Renal cortical epithelial cell (primary cell): ENCODE results near the gene GPR151. TPM values are rescaled to one million over a fixed set of nuclear protein-coding genes. Genes with fewer than 3 reads are reported as not detected.

Experiments
- DNase-seq: peaks from one replicate; pipeline ENCODE4 v3.0.0-alpha.2; 2011; ENCODE audit warnings: low read depth
- total RNA-seq: library from RNA; depleted of rRNA; stranded (reverse); fragments of >200 nt; gene quantifications from 2 replicates; pipeline ENCODE4 v1.2.3, GENCODE V29; 2014

The GPR151 gene
- total RNA-seq, 1 donor from 2014 or later = not detected

DNA sequence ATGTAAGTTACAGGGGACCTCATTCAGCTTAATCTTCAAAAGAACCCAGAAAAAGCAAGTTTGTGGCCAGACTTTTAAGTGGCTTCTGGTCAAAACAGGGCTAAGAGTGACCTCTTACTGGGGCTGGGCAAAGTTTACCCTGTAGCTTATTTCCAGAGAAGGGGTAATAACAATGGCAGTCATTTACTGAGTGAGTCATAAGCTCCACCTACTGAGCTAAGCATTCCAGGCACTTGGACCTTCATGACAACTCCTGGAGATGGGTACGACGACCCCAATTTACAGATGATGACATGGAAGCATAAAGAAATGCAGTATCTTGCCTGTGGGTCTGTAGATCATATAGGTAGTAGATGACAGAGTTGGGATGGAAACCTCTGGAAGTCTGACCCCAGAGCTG lies 4.7 kb upstream of the GPR151 start:
- peak; percentile 69 for DNase-seq

DNA sequence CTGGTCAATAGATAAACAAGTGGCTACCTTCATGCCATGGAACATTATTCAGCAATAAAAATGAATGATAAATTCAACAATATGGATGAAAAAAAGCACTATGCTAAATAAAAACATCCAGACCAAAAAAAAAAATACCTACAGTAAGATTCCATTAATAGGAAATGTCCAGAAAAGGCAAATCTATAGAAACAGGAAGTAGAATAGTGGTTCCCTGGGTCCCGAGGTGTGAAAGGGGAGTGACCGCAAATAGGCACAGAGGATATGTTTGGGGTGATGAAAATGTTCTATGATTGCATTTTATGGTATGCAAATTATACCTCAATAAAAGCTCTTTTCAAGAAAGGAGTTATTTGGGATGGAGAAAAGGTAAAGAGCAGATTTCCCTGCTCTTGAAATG lies 3.6 kb upstream of the GPR151 start:
- no peak for DNase-seq

DNA sequence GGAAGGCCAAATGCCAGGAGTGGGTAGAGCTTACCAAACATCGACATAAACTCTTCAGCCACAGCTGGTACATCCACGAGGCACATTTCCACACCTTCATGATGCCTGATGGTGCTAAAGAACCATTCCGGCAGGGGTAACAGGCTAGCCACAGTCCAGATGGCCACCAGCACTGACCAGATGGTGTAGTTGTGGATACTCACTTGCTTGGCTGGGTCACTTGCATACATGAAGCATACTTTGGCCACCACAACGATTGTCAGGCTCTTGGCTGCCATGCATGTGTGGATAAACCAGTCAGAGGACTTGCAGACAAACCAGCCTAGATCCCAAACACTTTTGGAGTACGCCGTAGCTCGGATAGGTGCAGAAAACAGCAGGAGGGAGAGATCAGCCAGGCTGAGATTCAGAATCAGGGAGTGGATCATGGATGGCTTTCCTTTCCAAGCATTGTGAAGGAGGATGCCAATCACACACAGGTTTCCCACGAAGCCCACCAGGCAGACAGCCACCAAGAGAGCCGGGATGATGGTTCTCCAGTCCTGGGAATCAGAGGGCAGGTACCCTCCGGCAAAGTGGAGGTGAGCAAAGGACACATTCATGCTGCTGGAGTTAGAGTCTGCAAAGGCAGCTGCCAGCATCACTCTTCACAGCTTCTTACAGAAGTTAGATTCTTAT lies 378 bp downstream of the GPR151 start:
- DNase-seq = no peak

DNA sequence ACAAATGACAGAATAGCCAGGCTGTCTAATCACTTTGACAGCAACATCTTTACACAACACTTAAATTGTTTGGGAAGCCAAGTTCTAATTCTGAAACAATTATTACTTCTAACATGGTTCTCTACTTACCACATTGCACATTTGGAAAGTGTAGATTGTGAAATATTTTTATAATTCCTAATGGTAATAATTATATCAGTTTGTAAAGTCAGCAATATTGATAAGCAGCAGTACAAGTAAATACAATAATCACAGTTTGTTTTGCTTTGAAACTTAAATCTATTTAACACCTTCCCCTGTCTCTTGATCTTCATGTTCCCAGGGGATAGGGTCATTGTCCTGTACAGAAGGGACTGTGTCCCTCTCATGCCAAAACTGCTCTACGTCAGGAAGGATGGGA lies 1.4 kb downstream of the GPR151 start:
- DNase-seq = no peak

DNA sequence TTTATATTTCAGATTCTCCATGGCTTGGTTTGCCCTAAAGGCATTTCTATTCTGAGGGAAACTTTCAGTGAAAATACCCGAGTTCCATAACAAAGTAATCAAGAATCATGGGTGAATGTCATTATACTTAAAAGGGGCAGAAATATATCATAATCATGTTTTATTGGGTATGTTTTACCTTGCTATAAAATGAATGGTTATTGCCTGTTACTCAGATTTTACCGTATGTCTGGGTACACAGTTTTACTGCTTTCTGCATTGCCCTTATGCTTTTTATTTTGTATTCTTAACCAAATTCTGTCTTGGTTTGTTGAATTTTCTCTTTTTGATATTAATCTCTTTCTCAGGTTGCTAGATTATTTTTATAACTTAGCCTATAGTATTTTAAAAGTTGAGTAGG lies 2.5 kb downstream of the GPR151 start:
- no peak for DNase-seq

DNA sequence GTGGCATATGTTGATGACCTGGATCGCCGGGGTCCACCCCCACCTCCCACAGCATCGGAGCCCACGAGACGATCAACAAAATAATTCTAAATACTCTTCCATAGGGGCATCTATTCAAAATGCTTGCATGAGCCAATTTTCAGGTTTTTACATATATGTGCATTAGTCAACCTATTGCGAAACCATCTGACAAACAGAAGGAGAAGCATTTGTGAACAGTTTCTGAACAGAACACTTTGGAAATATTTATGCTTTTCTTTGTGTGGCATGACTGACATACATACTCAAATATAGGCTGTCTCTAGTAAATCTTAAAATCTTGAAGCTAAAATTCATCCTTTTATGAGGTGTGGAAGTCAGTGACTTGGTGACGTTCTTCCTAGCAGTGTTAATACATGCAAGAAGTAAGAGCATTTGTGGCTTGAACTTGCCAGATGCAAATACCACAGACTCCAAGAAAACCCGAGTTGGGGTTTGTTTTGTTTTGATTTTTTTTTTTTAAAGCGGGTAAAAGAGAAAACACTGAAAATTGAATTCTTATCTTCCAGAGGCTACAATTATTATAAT lies 5.3 kb downstream of the GPR151 start:
- DNase-seq = peak; percentile 25

DNA sequence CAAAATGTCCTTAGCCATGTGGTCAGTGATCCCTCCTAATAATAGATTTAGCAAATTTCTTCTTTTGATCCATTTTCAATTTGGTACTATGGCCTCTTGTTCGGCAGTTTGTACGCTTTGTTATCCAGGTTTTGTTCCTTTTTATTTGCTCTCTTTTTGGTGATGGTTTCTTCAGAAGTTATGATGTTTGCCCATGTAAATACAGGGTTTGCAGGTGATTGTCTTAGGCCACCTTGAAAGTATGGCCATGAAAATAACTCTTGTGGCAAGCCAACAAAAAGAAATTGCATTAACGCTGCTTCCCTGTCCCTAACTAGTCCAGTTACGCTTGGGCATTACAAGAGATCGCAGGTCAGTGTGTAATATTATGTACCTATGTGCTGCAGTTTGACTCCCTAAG lies 8.6 kb downstream of the GPR151 start:
- no peak for DNase-seq

DNA sequence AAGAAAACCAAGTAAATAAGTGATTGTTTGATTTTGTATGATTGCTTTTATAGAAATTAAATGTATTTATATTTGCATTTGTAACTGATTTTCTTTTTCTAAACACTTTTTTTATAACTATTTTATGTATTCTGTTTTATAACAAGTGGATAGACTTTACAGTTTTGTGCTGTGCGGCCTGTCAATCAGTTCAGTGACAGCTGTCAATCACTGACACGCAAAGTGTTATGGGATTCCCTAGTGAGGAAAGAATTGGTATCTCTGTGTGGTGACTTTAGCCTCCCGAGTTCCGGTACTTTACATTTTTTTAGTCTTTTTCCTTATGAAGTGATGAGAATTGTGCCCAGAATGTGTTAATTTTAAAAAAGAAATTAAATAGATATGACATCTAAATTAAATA lies 16.3 kb downstream of the GPR151 start:
- DNase-seq = no peak

DNA sequence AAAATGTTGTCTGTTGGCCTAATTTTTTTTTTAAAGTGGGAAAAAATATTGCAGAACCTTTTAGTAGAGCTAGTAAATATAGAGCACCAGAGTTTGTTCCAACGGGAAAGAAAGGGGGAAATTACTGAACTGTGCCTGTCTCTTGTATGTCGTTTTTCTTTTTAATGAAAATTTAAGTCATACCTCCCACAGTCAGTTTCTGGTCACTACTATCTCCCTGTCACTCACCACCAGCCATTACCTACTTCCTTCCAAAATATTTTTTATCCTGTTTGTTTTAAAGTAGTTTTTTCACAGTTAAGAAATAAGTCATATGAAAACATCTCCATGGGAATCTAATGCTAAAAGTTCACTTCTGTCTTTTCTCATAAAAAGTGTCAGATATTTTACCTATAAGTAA lies 21.3 kb downstream of the GPR151 start:
- no peak for DNase-seq

DNA sequence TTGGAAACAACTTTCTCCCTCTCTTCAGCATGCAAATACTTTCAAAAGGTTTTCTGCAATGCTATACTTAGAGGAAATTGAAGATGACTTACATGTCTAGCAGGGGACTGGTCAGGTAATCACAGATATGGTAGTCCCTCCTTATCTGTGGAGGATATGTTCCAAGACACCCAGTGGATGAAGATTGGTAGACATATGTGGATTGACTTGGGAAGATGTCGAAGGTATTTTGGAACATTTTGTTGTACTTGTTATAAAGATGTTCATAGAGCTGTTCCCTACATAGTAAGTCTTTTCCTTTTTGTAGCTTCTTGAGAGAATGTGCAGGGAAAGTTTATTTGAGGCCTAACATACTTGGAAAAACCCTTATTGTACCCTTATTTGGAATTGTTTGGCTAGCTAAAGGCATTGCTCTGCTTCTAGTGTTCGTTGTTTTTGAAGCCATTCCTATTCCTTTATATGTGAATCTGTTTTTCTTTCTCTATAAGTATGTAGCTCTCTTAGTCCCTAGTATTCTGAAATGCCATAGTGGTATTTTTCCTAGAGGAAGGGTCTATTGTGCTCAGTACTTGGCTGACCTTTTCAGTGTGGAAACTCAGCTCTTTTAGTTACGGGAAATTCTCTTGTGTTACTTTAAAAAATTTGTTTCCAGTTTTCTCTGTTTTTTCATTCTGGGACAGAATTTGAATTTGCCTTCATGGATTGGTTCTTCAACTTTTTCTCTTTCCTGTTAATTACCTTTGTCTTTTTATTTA lies 25.7 kb downstream of the GPR151 start:
- no peak for DNase-seq

DNA sequence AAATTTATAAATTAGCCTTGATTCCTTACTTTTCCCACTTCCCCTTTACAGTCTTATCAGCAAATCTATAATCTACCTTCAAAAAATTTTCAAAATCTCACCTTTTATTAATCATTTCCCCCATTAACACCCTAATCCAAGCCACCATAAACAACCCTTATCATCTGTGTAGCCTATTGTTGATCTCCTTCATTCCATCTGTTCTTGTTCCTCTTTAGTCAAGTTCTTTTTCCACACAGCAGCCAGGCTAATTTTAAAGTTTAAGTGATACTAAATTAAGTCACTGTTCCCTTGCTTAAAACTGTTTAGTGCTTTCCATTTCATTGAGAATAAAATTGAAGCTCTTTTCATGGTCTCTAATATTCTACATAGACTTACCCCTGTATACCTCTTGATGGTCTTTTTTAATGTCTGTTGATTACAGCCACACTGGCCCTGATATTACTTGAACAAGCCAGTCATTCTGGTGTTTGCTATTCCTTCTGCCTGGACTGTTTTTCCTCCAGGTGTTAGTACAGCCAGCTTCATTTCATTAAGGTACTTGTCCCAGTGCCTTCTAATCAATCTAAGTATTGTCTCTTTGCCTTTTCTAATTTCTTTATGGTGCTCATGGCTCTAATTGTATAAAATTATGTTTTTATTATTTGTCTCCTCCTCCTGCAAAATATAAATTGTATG lies 31.1 kb downstream of the GPR151 start:
- no peak for DNase-seq

DNA sequence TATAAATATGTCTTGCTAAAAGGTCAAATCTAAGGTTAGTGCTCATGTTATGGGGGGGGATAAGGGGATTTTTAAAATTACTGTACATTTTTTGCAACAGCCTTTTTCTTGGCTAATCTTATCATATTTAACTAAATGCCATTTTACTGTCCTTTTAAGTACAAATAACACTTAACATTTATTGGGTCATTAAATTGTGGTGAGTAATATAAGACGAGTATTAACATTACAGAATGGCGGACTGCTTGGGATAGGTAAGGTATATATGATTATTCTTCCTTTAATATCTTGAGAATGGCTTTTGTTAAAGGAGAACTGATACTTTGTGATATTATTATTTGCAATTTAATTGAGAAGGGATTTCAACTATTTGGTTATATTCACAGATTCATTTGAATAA lies 33.2 kb downstream of the GPR151 start:
- DNase-seq = no peak

DNA sequence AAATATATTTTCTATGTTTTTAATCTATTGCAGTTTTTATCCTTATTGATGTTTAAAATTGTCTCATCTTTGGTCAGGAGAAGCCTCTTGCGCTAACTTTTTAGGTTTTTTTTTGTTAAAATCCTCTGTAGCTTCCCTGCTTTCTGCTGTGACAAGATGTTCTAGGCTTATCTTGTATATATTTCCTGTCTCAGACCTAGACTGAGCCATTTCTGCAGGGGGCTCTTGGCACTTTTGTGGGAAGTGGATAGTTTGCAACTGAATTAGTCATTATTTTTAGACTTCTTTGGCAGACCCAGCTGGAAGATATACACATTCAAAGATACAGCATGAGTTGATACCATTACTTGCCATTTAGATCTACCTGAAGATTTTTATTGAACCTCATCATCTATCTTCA lies 40.1 kb downstream of the GPR151 start:
- DNase-seq = no peak

DNA sequence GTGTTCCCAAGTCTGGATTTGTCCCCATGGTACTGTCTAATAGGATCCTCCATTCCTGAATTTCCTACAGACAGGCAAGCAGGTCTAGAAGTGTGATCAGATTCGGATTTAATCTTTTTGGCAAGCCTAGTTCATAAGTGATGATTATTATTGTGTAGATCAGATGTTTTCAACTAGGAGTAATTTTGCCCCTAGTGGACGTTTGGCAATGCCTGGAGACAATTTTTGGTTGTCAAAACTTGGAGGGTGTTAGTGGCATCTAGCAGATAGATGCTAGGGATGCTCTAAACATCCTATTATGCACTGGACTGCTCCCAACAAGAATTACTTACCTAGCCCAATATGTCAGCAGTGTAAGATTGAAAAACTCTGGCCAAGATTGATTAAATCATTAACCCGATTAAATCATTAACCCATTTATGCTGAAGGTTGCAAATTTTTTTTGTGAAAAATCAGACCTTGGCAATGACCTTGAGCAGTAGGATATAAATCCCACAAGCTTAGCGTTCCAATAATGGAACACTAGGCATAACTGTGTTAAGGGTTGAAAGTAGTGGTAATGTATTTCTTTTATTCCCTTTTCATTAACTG lies 40.7 kb downstream of the GPR151 start:
- peak; percentile 29 for DNase-seq

DNA sequence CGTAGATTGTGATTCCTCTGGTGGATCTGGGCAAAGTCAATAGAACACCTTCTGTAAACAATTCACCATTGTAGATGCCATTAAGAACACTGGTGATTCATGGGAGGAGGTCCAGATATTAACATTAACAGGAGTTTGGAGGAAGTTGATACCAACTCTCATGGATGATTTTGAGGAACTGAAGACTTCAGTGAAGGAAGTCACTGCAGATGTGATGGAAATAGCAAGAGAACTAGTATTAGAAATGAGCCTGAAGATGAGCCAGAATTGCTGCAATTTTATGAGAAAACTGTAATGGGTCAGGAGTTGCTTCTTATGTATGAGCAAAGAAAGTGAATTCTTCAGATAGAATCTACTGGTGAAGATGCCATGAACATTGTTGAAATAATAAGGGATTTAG lies 41.9 kb downstream of the GPR151 start:
- DNase-seq = no peak

DNA sequence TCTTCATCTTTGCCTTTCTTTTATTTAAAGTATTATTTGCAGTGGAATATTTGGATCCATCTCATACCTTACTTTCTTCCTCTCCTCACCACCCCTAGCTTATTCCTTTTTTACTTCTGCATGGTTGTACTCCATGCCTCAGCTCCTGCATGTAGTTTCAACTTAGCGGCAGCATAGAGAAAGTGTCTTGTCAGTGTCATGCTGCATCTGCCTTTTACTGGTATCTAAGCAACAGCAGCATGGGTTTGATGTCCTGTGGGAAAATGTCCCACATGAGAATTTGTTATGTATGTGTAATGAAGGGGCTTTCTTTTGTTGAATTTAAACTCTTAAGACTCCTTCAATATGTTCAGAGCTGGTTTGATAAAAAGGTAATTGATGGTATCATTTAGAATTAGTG lies 48.2 kb downstream of the GPR151 start:
- DNase-seq = no peak

DNA sequence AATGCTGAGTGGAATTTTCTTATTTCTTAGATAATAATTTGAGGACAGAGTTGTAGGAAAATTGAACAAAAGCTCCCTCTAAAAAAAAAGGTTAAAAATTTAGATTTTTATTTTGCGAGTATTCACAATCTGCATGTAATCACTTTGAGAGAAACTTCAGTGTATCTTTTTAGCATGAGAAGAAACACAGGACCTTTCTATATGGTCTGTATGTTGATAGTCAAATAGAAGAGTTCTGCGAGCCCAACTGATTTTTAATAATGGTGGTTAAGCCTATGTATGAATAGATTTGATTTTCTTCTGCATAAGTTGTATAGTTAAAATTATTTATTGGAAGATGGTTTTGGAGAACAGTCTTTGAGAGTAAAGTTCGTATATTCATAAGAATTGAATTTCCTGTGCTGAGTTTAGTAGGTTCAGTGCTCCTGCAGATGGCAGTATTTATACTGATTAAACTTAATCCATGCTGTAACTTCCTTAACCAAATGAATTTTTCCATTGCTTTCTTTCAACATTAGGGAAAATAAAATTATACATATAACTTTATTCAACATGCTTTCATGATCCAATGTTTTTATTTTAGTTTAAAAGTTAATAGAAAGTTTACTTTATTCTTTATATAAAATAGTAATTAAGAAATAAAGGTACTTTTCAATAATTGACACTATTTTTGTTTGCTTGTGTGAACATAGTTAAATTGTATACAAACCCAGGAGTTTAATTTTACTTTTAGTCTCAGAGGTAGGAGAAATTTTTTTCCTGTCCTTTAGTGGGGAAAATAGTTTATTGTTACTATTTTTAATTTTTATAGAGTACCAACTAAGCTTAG lies 49.3 kb downstream of the GPR151 start:
- peak; percentile 52 for DNase-seq

DNA sequence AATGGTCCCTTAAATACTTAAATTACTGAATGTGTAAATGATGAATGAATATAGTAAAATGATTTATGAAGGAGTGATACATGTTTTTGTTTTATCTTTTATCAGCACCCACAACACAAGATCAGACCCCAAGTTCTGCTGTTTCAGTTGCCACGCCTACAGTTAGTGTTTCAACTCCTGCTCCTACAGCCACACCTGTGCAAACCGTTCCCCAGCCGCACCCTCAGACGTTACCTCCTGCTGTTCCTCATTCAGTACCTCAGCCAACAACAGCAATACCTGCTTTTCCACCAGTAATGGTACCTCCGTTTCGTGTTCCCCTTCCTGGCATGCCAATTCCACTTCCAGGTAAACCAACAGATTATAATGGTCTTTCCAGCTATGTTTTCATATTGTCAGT lies 52.5 kb downstream of the GPR151 start:
- no peak for DNase-seq
